SK-N-MC (cell line): Measurements from ENCODE around the gene CGNL1.

Experiments used
- EZH2 ChIP-seq: fragments of 200-600 bp; sonication (generic); IDR thresholded peaks from one replicate; pipeline ENCODE4 v1.6.1; 2017; ENCODE audit warnings: antibody characterized with exemption
- POLR2AphosphoS5 ChIP-seq: IDR thresholded peaks from 2 replicates; pipeline ENCODE4 v1.6.1; 2012; ENCODE audit warnings: mild to moderate bottlenecking, low read depth, low read length, borderline replicate concordance

- TF ChIP-seq EZH2: no peak
- no peak for TF ChIP-seq POLR2AphosphoS5
These were observed 68.7 kb downstream of the CGNL1 start for GRCh38 chr15:57444877-57445513.
